Stimulated activated CD4-positive, alpha-beta T cell treated with anti-CD3 and anti-CD28 coated beads, TNF-alpha, amount 100 ng/mL, for 48 hours (primary cell): ENCODE measurements around the gene BCAP31.
"Not testable (repeated sequence)": the region's sequence is repeated elsewhere in the genome, so short reads cannot be mapped to it uniquely, and the experiment has no call there.

ENCODE experiments used
- DNase-seq, 3 donors: peaks; one replicate each; pipeline ENCODE4 v3.0.0-alpha.2; 2020; ENCODE audit warnings: low read depth in 3 of 3

BCAP31 gene

DNA sequence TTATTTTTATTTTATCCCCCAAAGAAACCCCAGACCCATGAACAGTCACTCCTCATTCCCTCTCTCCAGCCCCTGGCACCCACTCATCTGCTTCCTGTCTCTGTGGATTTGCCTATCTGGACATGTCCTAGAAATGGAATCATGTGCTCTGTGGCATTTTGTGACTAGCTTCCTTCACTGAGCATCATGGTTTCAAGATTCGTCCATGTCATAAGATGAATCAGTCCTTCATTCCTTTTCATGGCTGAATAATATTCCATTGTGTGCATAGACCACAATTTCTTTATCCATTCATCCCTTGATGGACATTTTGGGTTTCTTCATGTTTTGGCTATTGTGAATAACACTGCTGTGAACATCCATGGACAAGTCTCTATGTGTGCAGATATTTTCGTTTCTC lies 10.7 kb upstream of the BCAP31 start:
- DNase-seq = no peak

DNA sequence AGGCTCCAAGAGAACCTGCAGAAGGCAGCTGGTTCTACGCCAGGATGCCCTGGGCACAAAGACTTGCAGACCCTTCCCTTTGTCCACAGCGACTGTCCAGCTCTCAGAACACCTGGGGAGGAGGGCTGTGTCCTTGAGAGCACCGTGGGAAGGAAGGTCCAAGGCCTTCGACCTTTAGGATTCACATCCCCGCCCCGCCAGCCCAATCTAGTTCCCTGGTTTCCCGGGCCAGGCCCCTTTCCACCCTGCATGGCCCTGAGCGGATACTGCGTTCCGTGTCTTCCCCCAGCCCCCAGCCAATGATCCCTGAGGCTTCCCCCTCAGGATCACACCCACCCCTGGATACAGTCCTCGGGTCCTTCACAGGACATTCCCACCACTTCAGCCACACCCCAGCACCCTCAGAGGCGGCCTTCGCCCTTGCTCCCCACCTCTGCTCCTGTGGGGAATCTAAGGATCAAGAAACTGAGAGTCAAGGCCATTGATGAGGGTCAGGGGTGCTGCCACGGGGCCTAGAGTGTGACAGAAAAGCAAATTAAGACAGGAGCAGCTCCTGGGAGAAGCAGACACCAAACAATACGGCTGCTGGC lies 9.6 kb upstream of the BCAP31 start:
- DNase-seq = no peak

DNA sequence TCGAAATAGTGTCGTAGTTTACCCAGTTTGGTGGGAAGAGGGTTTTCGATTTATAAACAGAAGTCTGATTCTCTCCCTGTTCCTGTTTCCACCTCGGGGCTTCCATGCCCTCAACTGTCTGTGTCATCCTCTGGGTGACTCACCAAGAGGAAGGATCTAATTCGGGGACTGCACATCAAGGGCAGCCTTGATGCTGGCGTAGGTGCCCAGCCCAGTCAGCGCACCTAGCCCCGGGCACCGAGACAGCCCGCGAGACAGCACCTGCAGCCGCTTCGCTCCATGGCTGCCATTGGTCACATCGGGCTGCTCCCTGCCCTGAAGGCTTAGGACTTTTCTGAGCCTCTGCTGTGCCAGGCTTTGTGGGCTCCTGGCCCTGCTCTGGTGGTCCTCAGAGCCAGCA lies 8.2 kb upstream of the BCAP31 start:
- DNase-seq = no peak

GRCh38 chrX:153731845-153732215 lies 7.6 kb upstream of the BCAP31 start:
- no peak for DNase-seq

- no peak for DNase-seq
Measured at GRCh38 chrX:153731117-153731844, 7.1 kb upstream of the BCAP31 start.

GRCh38 chrX:153730115-153730514 lies 5.9 kb upstream of the BCAP31 start:
- DNase-seq = not testable (repeated sequence)

GRCh38 chrX:153728951-153729631 lies 4.9 kb upstream of the BCAP31 start:
- DNase-seq = no peak

DNA sequence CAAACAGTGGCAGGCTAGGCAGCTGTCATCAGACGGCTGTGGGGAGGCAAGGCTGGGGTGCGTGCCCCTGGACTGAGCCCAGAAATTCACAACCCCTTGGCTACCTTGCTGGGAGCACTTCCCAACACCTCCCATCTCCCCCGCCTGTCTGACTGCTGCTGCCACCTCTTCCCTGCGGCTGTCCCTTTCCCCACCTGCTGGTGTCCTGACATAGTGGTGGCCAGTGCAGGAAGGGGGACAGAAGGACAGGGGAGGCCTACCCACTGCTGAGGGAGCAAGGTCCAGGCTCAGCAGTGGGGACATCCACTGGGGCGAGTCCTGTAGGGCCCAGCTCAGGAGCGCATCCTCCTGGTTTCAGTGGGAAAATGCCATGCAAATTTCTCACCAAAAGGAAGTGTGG lies 3.9 kb upstream of the BCAP31 start:
- DNase-seq = no peak

GRCh38 chrX:153727123-153727931 lies 3.1 kb upstream of the BCAP31 start:
- DNase-seq = no peak

DNA sequence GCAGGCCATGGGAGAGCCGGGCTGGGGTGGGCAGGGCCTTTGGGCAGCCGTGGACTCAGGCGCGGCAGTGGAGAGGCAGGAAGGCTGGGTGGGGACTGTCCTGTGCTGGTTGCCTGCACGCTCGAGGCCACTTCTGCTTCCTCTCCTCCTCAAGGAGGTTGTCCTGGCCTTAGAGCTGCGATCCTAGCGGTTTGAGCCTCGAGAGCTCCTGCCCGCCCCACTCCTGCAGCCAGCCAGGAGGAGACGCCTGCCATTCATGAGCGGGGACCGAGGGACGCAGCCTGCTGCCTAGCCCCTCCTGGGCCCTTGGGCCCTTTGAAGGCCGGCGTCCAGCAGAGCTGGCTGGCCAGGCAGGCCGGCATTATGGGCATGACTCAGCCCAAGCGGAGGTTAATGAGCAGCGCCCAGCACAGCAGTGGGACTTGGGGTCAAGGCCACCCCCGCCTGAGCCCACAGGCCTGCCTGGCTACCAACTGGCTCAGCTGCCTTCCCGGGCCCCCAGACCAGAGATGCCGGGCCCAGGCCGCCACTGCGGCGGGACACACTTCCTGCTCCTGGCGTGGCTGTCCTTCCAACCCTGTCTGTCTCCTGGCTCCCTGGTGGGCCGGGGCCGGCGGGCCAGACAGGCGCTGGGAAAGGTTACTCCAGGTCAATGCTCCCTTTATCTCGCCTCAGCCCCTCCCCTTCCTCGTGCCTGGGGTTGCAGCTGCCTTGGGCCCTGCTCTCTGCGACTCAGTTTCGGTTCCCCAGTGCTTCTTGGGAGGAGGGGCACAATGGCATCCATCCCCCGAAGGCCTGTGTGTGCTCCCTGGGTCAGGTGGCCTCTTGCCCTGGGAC lies 2.3 kb upstream of the BCAP31 start:
- DNase-seq = no peak

DNA sequence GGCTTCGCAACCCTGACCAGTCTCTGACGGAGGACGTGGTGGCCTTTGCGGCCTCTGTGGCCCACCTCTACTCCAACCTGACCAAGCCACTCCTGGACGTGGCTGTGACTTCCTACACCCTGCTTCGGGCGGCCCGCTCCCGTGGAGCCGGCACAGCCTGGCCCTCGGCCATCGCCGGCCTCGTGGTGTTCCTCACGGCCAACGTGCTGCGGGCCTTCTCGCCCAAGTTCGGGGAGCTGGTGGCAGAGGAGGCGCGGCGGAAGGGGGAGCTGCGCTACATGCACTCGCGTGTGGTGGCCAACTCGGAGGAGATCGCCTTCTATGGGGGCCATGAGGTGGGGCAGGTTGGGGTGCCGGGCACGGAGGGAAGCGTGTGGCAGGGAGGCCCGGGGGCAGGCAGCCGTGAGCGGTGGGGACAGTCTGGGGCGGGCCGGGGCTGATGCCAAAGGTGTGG lies 1.7 kb upstream of the BCAP31 start:
- DNase-seq = no peak

DNA sequence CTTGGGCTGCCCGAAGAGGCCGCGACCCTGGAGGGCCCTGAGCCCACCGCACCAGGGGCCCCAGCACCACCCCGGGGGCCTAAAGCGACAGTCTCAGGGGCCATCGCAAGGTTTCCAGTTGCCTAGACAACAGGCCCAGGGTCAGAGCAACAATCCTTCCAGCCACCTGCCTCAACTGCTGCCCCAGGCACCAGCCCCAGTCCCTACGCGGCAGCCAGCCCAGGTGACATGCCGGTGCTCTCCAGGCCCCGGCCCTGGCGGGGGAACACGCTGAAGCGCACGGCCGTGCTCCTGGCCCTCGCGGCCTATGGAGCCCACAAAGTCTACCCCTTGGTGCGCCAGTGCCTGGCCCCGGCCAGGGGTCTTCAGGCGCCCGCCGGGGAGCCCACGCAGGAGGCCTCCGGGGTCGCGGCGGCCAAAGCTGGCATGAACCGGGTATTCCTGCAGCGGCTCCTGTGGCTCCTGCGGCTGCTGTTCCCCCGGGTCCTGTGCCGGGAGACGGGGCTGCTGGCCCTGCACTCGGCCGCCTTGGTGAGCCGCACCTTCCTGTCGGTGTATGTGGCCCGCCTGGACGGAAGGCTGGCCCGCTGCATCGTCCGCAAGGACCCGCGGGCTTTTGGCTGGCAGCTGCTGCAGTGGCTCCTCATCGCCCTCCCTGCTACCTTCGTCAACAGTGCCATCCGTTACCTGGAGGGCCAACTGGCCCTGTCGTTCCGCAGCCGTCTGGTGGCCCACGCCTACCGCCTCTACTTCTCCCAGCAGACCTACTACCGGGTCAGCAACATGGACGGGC lies 1.0 kb upstream of the BCAP31 start:
- DNase-seq = no peak

GRCh38 chrX:153723351-153724251 lies 586 bp downstream of the BCAP31 start:
- DNase-seq = peak in 2 of 3 donors; percentile 27 to 60

DNA sequence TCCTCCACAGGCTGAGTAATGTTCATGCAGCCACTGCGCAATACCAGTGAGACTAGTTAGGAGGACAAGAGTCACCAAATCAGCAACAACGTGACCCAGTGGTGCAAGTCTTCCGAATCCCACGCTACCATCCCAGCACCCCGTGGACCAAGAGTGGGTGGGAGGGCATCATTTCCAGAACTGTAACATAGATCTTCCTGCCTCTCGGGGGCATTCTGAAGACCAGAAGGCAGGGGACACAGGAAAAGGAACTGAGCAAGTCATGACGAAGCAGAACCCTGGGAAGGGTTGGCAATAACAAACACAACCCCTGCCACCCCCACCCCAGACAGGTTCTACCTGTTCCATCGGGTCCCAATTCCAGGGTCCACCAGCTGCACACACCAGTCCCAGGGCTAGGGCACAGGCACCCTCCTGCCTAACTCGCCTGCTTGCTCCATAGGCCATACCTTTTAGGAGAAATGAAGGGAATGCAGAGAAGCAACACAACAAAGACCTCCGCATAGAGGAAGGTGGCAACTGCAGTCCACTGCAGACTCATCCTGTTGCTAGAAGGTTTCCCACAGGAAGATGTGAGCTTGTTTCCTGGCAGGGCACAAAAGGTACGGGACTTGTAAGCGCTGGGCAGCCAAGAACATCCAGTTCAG lies 1.4 kb downstream of the BCAP31 start:
- no peak for DNase-seq

GRCh38 chrX:153719701-153720100 lies 4.5 kb downstream of the BCAP31 start:
- DNase-seq = no peak

GRCh38 chrX:153719238-153719637 lies 4.9 kb downstream of the BCAP31 start:
- DNase-seq = no peak

DNA sequence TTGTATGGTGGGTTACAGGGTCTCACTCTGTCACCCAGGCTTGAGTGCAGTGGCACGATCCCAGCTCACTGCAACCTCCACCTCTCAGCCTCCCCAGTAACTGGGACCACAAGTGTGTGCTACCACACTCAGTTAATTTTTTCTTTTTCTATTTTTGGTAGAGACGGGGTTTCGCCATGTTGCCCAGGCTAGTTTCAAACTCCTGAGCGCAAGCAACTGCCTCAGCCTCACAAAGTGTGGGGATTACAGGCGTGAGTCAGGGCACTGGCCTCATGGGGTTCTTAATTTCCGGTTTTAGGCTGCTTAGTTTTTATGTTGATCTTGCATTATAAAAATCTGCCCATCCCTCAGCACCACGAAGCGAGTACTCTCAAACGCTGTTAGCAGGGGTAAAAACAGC lies 6.7 kb downstream of the BCAP31 start:
- no peak for DNase-seq

GRCh38 chrX:153714256-153714655 lies 9.9 kb downstream of the BCAP31 start:
- DNase-seq = no peak
